HG02623 (cell line): Measurements from ENCODE around the gene KLF6.
A peak's percentile ranks its signal among the peaks of the same experiment; 100 is the strongest.

Experiments
- ATAC-seq: cut with Tn5 transposase; IDR thresholded peaks from one replicate; pipeline ENCODE4 v1.9.1; 2021; ENCODE audit warnings: moderate library complexity; ENCODE audit not compliant: unreplicated experiment

The KLF6 gene

DNA sequence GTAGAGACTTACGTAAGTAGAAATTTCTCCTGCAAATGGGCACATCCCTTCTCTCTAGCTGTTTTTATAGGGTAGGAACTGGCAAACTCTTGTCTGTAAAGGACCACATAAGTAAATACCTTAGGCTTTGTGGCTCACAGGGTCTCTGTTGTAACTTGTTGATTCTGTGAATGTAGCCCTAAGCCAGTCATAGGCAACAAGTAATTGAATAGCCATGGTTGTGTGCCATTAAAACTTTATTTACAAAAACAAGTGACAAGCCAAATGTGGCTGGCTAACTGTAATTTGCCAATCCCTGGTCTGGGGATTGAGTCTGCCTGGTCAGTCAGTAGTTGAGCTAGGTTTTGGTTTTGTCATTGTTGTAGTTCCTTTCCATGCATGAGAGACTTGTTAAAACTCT lies 5.3 kb upstream of the KLF6 start:
- ATAC-seq, result no peak

DNA sequence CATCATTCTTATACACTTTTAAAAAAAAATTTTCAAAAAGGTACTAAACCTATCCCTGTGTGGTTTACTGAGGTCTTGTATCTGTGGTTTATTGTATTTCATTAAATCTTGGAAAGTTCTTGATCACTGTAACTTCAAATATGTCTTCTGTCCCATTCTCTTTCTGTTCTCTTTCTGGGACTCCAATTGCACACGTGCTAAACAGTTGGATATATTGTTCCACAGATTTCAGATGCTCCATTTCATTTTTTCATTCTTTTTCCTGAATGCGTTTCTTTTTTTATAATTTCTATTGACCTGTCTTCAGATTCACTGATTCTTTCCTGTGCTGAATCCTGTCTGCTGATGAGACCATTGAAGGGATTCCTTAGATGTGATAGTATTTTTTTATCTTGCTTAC lies 4.6 kb upstream of the KLF6 start:
- ATAC-seq, result no peak

DNA sequence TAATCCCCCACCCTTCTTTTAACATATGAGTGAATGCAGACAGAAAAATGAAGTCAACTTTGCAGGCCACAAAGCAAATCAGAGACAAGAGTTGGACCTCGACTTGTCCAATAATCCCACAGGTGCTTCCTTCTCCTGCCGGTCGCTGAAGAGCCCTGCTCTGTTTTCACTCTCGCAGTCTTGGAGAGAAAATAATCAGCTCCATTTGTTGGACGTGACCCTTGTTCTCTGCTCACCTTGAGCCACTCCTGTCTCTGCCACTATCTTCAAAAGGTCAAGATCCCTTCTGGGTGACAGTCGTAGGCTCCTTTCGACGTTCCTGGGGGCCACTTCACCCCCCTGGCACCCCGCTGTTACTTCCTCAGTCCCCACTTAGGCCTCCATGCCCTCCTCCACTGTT lies 2.8 kb upstream of the KLF6 start:
- ATAC-seq, result no peak

DNA sequence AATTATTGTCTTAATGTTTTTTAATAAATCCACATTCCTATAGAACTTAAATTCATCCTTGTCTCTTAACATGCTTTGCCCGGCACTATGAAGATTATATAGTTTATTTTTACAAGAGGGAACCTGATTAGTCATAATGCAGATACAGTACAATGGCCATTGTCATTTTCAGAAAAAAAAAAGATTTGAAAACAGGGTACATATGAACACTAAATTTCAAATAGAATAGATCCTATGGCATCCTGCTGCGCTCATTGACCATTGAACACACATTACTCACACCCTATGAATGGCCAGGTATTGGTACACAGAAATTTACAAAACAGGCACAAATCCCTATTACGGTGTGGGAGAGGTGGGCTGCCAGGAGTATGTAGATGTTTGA lies 2.0 kb upstream of the KLF6 start:
- ATAC-seq, result no peak

DNA sequence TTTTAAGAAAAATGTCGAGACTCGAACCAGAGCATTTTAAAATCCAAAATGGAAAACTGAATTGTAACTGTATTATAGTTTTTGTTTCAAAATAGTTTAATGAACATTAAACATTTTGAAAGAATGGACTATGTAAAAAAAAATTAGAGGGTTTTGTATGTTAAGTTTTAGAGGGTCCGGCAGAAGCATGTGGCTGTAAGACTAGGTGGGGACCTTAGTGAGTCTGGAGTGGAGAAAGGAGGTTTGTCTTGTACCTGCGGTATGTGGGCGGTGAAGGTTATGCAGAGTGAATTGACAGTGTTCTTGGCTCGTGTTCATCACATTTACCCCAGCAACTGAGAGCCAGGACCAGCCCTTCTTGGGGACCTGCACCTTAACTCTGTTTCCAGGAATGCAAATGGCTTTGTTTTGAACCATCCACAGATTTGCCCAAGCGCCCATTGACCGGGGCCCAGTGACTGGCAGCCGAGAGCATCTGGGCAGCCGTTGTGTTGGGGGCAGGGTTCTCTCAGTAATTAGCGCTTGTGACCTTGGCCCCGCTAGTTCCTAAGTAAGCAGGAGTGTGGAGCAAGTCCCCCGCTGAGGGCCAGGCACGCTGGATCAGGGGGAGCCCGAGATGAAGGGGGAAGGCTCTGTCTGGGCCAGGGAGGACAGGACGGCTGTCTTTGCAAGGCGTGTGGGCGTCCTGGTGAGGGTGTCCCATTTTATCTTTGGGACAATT lies 1.4 kb upstream of the KLF6 start:
- ATAC-seq, result no peak

DNA sequence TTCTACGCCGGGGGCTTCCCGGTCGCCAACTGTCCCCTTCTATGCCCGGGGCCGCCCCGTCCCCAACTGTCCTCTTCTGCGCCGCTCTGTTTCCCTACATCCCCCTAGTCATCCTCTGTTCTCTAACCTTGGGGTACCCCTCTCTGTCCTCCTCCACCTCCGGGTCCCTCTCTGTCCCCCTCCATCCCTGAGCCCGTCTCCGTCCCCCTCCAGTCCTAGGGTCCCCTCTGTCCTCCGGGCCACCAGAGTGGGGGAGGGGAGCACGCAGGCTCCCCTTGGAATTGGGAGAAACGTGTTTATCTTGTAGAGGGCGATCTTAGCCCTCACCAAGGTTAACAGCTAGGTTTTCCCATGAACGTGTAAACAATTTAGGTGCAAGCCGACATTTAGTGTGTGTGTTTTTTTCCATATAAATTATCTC lies 852 bp upstream of the KLF6 start:
- no peak for ATAC-seq

DNA sequence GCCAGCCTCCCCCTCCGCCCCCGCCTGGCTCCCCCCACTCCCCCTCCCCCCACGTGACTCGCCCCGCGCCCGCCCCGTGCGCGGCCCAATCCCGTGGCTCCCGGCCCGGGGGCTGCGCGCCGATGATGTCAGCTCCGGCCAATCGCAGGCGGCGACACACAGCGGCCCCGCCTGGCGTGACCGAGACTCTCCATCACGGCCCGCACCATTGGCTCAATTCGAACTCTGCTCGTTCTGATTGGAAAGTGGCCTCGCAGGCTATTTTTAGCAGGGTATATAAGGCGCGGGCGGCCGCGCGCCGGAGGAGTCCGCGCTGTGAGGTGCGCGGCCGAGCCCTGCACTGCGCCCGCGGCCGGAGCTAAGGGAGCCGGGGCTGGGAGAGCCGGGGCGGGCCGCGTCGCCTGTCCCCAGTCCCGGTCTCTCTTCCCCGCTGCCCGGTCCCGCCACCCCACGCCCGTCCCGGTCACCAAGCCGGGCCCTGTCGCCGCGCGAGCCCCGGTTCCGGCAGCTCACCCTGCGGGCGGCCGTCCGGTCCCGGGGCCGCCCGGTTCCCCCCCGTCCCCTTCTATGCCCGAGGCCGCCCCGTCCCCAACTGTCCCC lies 342 bp upstream of the KLF6 start:
- peak; percentile 78 for ATAC-seq

DNA sequence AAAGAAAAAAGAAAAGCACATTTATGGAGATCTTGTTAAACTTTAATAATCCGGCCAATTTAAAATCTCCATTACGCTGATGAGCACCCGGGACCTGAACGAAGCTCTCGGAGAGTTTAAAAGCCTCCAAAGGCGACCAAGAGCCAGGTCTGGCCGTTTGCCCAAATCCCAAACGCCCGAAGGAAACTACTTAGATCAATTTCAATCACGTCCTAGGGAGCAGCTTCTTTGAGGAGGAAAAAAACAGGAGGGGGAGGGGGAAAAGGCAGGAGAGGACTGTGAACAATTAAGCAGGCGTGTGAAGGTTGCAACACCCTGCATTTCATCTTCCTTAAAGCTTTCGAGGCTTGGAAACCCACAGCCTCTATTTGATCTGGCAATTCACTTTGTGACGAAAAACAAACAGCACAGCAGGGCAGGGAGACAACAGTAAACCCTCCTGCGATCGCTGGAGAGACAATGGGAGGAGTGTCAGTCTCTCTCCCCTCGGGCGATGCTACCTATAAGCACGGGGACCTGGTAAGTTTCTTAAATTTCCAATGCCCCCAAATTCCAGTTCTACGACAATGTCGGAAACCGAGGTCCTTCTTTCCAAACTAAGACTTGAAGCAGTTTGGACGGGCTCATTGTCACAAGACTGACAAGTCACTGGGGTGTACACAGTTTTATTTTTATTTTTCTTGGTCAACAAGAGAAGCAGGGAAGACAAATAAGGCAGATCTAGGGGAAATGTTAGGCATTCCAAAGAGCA lies 1.2 kb downstream of the KLF6 start:
- no peak for ATAC-seq

DNA sequence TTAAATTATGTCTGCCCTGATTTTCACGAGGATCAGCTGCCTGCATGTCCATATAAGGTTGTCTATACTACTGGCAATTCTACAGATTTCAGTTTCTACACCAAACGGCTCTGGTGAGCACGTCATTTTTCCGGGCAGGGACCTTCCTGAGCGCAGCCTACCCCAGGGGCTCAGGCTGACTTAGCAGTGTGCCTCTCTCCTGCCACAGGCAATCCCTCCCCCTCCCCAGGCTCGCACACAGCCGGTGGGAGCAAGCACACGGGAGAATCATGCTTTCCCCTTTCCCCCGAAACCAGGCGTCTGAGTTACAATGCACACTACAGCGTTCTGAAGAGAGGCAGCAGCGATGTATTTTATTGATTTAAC lies 1.7 kb downstream of the KLF6 start:
- no peak for ATAC-seq

DNA sequence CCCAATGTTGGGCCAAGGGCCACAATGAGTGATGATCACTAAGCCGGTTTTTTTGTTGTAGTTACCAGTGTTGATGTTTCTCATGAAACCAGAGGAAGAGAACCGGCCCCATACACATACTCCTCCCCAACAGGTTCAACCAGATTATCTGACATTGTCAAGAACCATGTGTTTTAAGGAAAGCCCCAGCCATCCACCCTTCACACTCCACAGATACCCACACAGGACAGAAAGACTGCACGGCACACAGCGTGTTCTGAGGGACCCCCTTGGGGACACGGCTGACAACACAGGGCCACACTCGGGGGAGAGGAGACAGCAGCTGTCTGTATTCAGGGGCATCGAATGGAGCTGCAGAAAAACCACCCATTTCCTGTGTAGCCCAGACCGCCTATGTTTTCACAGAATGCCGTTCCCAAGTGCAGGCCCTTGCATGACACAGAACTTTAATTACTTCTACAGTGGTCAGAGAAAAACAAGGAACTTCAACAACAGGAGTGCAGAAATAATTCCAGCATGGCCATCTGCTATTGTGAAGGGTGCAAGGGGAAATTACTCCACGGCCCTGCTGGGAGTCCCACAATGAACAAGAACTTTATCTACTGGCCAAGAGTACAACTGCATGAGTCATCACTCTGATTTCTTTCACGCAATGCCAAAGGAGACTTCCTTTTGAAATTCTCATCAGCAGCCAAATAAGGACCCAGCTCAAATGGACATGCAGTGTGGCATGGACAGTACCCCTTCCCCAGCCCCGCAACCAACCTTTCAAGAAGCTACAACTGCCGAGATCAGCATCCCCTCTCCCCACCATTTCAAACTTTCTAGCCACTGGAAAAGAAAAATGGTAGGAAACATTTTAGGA lies 2.3 kb downstream of the KLF6 start:
- ATAC-seq, result no peak

DNA sequence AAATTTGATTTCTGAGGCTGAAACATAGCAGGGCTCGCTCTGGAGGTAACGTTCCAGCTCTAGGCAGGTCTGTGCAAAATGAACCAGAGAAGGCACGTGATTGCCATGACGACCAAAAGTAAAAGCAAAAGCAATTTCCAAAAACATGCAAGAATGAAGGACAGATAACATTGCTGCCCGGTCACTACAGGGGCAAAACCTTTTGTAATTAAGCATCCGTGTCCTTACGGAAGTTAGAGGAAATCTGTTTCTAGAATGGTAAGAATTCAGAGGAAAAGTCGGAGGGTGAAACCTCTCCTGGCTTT lies 2.9 kb downstream of the KLF6 start:
- ATAC-seq, result no peak

DNA sequence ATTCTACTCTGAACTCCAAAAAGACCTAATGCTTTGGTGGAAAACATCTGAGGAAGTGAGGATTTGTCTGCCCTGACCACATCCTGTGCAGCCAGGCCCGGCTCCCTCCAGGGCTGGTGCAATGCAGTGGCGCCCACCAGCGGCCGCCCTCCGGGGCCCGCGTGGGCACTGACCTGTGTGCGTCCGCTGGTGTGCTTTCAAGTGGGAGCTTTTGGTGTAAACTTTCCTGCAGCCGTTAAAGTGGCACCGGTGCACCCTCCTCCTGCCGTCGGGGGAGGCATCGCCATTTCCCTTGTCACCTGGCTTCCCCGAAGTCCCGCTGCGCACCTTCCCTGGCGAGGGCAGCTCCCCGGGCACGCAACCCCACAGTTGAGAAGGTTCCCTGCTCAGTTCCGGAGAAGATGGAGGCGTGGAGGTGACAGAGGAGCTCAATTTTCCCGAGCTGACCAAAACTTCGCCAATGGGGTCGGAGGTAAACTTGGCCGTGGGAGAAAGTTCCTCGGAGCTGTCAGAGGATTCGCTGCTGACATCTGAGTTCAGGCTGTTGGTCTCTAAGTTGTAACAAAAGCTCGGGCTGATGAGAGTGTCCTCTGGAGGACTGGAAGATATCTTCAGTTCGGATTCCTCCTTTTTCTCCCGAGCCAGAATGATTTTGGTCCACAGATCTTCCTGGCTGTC lies 3.4 kb downstream of the KLF6 start:
- ATAC-seq, result no peak

DNA sequence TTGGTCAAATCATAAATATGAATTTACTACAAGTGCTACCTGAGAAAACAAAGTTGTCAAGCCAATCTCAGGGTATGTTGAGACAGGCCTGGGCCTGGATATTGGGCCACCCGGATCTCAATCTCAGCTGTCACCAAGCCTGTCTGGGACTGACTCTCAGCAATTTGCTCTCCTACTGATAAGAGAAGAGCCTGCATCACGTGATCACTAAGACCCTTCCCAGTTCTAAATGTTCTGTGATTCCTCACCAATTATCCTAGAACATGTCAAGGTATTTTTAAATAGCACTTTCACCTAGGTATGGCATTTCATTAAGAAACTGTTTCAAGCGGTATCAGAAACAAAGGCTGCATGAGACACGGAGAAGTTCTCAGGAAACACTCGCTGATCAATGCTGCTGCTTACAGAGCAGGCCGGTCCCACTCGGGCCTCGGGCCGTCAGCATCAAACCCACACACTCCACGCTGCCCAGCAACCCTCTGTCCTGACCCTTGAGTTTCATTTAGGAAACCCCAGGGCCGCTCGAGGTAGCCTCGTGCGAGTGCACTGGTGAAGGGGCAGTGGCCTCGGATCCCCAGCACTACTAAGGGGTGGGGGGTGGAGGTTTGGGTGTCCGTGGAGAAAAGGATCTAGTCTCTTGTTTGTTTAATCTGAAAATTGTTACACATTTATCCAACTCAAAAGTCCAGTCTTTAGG lies 4.1 kb downstream of the KLF6 start:
- ATAC-seq, result no peak

DNA sequence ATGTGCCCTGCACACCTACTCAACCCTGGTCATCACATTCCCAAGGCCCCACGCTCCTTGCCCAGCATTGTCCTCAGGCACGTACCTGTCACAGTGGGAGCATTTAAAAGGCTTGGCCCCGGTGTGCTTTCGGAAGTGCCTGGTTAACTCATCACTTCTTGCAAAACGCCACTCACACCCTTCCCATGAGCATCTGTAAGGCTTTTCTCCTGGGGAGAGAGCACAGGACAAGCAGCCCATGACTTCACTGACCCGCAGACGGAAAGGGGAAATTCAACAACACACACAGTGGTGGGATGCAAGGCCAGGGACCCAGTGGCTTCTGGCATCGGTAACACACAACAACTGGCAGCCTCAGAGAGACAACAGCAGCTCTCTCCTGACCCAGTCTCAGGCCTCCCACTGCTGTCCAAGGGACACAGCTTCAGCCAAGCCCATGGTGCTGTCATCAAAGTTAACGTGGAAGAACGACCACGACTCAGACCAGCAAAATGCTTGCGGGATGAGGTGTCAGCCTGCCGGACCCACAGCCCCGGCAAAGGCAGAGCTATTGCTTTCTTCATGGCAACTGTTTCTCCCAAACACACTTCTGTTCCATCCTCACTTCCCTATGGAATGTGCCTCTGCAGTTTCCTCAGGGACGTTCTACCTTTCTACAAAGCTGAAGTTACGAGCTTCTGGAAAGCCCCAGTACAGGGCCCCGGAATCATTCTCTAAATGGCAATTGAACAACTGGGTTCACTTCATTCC lies 4.8 kb downstream of the KLF6 start:
- no peak for ATAC-seq

DNA sequence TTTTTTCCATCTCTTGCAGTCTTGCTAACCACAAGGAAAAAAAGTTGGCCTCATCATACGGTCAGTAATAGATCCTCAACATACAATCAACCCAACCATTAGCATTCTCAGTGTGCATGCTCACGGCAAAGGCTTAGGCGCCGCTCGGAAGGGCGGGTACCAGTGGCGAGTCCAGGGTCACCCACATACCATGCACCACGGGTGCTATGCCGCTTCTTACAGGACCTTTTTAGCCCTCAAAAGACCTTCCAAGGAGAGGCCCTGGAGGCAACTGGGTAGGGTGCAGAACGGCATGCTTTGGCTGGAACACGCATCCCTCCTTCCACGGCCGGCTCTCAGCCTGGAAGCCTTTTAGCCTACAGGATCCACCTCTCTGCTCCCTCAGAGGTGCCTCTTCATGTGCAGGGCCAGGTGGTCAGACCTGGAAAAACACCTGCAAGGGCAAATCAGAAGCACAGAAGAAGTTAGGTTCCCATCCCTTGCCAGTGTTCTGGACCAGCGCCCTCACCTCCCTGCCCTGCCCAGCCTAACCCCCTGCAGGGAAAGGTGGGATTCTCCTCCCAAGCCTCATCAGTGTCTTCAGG lies 5.8 kb downstream of the KLF6 start:
- no peak for ATAC-seq

DNA sequence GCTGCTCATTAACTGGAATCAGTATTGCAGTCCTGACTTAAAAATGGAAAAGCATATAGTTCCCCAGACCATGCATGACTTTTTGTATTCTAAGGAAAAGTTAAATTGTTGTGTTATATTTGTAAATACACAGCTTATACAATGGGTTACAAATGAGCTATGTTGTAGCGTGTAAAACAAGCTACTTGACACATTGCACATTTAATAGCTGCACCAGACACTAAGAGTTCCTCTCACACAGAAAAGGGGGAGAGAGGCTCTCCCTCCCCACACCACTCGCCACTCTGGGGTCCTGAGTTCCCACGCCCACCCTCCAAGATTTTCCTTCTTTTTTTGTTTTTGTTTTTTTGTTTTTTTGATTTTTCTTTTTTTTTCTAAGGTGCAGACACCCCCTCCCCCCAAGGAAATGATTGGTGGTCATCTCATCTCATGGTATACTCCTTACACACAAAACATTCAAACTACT lies 6.3 kb downstream of the KLF6 start:
- ATAC-seq, result no peak

DNA sequence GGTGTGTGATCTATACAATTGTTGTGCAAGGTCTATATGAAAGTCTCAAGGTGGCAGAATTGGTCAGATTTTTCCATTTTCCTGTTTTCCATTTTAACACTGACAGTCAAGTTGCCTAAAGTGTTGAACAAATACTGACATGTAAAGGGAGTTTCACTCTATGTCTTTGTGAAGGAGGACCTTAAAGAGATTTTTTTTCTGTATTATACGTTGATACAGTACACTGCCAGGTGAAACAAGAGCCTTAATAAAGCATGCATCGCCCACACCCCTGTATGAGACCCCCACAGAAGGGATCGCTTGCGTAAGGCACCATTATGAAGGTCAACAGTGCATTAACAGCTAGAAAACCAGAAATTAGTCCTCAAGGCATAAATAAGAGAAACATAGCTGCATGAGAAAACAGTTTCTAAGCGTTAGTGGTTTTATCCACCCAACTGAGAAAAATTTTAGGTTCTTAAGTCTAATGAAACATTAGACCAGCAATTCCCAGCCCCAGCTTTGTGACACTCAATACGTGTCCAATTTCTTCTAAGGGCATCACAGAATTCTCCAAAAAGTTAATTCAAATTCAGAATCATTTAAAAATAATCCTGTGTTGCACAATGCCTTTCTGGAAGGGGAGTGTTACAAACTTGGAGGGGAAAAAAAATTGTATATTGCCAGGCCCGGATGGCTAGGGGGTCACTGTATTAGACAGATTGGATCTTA lies 6.9 kb downstream of the KLF6 start:
- no peak for ATAC-seq

DNA sequence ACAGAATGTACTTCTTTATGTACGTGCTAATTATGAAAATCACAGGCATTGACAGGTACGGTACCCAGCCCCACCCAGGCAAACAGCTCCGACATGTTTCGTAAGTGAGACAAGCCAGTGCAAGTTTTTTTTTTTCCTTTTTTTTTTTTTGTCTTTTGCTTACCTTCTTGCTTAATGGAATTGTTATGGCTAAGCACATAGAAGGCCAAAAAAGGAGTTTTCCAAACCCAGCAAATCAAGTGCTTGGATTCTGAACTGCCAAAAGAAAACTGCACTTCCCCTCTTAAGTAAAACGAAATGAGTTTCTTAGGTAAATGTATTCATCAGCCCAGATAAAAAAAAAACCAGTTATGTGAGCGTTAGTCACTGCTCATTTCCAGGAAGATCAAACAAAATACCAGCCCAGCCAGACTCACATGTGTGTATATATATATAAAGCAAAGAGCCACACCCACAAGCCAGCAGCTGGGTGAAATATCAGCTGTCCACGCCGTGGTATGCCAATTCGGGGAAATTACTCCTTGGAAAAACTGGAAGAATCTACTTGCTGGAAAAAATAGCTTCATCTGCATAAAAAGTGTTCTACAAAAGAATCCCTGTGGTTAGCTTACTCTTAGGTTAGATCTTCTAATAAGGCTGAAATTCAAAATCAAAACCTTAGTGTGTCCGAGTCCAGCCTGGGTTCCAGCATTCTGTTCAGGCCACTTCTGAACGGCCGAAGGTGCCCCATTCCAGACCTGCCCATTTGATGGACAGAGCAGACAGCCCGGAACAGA lies 8.0 kb downstream of the KLF6 start:
- no peak for ATAC-seq
